GM12878 (cell line): Measurements from ENCODE around the gene CLCC1.

Source experiments
- BMI1 ChIP-seq: fragments of 450-650 bp; IDR thresholded peaks from 2 replicates; pipeline ENCODE4 v1.6.1; 2016; ENCODE audit warnings: mild to moderate bottlenecking, moderate library complexity, borderline replicate concordance
- CTCF ChIP-seq, 3 experiments: IDR thresholded peaks in 2 of 3; conservative IDR thresholded peaks in 1 of 3; 2 replicates each; pipeline ENCODE4 v1.5.1; 2011; ENCODE audit warnings: low read depth in 3 of 3, low read length in 3 of 3, mild to moderate bottlenecking in 3 of 3, control low read depth in 2 of 3, moderate library complexity in 2 of 3, inconsistent platforms in 1 of 3, mixed read lengths in 1 of 3; ENCODE audit not compliant: control insufficient read depth in 2 of 3, insufficient read depth in 1 of 3; ENCODE audit errors: extremely low read depth in 1 of 3
- EP300 ChIP-seq, 2 experiments: fragments of 150-350 bp in 1 of 2; IDR thresholded peaks; 2 replicates each; pipeline ENCODE4 v1.6.1; 2011 to 2012; ENCODE audit warnings: low read depth in 2 of 2, low read length in 2 of 2, borderline replicate concordance in 1 of 2, improper control_type of control experiment in 1 of 2, inconsistent platforms in 1 of 2; ENCODE audit not compliant: control insufficient read depth in 1 of 2
- GABPA ChIP-seq: IDR thresholded peaks from 2 replicates; pipeline ENCODE4 v1.6.1; 2014; ENCODE audit warnings: antibody characterized with exemption, low read depth, mild to moderate bottlenecking, inconsistent platforms
- HDAC2 ChIP-seq: fragments of 200-600 bp; sonication (generic); IDR thresholded peaks from 2 replicates; pipeline ENCODE4 v1.6.1; 2017
- POLR2A ChIP-seq: IDR thresholded peaks from 2 replicates; pipeline ENCODE4 v1.6.1; 2011; ENCODE audit warnings: low read depth, mild to moderate bottlenecking, low read length
- RAD51 ChIP-seq: fragments of 450-650 bp; IDR thresholded peaks from 2 replicates; pipeline ENCODE4 v1.6.1; 2016; ENCODE audit warnings: moderate library complexity, mild to moderate bottlenecking, inconsistent platforms
- REST ChIP-seq: IDR thresholded peaks from 2 replicates; pipeline ENCODE4 v1.6.1; 2012; ENCODE audit warnings: mild to moderate bottlenecking, low read depth, low read length
- TCF7 ChIP-seq: IDR thresholded peaks from 2 replicates; pipeline ENCODE4 v1.6.1; 2014; ENCODE audit warnings: antibody characterized with exemption, borderline replicate concordance

- TF ChIP-seq POLR2A (peak; percentile 94), TCF7 (no peak), EP300 (IDR thresholded peaks at IDR 0.05; ENCODE audit: borderline replicate concordance in 1 of 2, control insufficient read depth in 1 of 2, low read depth in 2 of 2, low read length in 2 of 2) (peak; percentile 17 to 36; a peak in 2 of 4 replicates), HDAC2 (no peak), RAD51 (no peak), REST (no peak), CTCF (IDR thresholded peaks at IDR 0.05 in 2 of 3, conservative IDR thresholded peaks at IDR 0.05 in 1 of 3; ENCODE audit: control insufficient read depth in 2 of 3, extremely low read depth in 1 of 3, insufficient read depth in 1 of 3, low read depth in 3 of 3, low read length in 3 of 3) (no peak), BMI1 (no peak), GABPA (no peak)
These were observed at the start of gene CLCC1 for GRCh38 chr1:108963052-108963686.
